Spleen (tissue), 7 donors: ENCODE data around the gene ZNF148.

Experiments used
- CTCF ChIP-seq, 11 experiments: fragments of 200-600 bp in 7 of 11; fragments of 450-650 bp in 4 of 11; sonication (generic) in 4 of 11; IDR thresholded peaks in 8 of 11; conservative IDR thresholded peaks in 3 of 11; 1 replicate in 7 of 11; 2 replicates in 4 of 11; pipeline versions ENCODE4 v1.4.0 to v1.8.0; 2016 to 2021; ENCODE audit warnings: antibody characterized with exemption in 11 of 11, inconsistent platforms in 4 of 11, mild to moderate bottlenecking in 1 of 11
- POLR2A ChIP-seq, 3 donors: fragments of 450-650 bp; IDR thresholded peaks; one replicate each; pipeline ENCODE4 v1.5.1; 2017; ENCODE audit warnings: antibody characterized with exemption in 3 of 3, mild to moderate bottlenecking in 1 of 3
- POLR2AphosphoS5 ChIP-seq, 3 donors: sonication (generic); formaldehyde crosslinking; IDR thresholded peaks; one replicate each; pipeline ENCODE4 v1.5.1; 2017; ENCODE audit warnings: antibody characterized with exemption in 3 of 3
- donor health status: DM: no; HTN: no; CAD: no; lungs with moderate emphysema.
- donor health status: DM: no; HTN: no; CAD: no.
- donor health status: DM: no; HTN: no; CAD: no.

GRCh38 chr3:125213946-125214542 is 161.1 kb downstream of the ZNF148 start:
- TF ChIP-seq POLR2AphosphoS5 (IDR thresholded peaks at IDR 0.05), result no peak
- TF ChIP-seq CTCF (IDR thresholded peaks at IDR 0.05 in 8 of 11, conservative IDR thresholded peaks at IDR 0.05 in 3 of 11), result no peak
- no peak for TF ChIP-seq POLR2A (IDR thresholded peaks at IDR 0.05)
